ENCODE data around the gene SIRPB2.

Gene SIRPB2

GRCh38 chr20:1440024-1440423, 51.2 kb downstream of the SIRPB2 start:
- peak; percentile 28 for DNase-seq (ENCODE audit: low read depth)

- DNase-seq (ENCODE audit: low read depth), result no peak
Observed at GRCh38 chr20:1438361-1438760, 52.9 kb downstream of the SIRPB2 start.

GRCh38 chr20:1437235-1437904, 53.9 kb downstream of the SIRPB2 start:
- DNase-seq (ENCODE audit: low read depth), result peak; percentile 83

GRCh38 chr20:1436263-1436662, 55.0 kb downstream of the SIRPB2 start:
- no peak for DNase-seq (ENCODE audit: low read depth)

- no peak for DNase-seq (ENCODE audit: low read depth)
Observed at GRCh38 chr20:1435337-1435699, 55.9 kb downstream of the SIRPB2 start.

- peak; percentile 96 for DNase-seq (ENCODE audit: low read depth)
Observed at GRCh38 chr20:1434571-1435336, 56.5 kb downstream of the SIRPB2 start.

- no peak for DNase-seq (ENCODE audit: low read depth)
Observed at GRCh38 chr20:1431158-1431557, 60.1 kb downstream of the SIRPB2 start.

GRCh38 chr20:1430004-1430451, 61.2 kb downstream of the SIRPB2 start:
- DNase-seq (ENCODE audit: low read depth), result peak; percentile 80

- DNase-seq (ENCODE audit: low read depth), result no peak
Observed at GRCh38 chr20:1429143-1429728, 62.0 kb downstream of the SIRPB2 start.

GRCh38 chr20:1427457-1428054, 63.7 kb downstream of the SIRPB2 start:
- DNase-seq (ENCODE audit: low read depth), result peak; percentile 57

- no peak for DNase-seq (ENCODE audit: low read depth)
Observed at GRCh38 chr20:1426231-1426849, 64.9 kb downstream of the SIRPB2 start.

Measured in iris pigment epithelial cell (primary cell).